NCI-H2107 treated with DMSO at 0.1 percent for 48 hours (cell line): ENCODE measurements around the gene ALDH9A1.
"Not testable (repeated sequence)": the region's sequence is repeated elsewhere in the genome, so short reads cannot be mapped to it uniquely, and the experiment has no call there.

Experiments
- DNase-seq: peaks from one replicate; lab custom pipeline; 2025; ENCODE audit not compliant: unreplicated experiment; lab: John Stamatoyannopoulos, UW

Gene ALDH9A1

GRCh38 chr1:165688046-165688445 is 10.3 kb downstream of the ALDH9A1 start:
- DNase-seq = no peak

DNA sequence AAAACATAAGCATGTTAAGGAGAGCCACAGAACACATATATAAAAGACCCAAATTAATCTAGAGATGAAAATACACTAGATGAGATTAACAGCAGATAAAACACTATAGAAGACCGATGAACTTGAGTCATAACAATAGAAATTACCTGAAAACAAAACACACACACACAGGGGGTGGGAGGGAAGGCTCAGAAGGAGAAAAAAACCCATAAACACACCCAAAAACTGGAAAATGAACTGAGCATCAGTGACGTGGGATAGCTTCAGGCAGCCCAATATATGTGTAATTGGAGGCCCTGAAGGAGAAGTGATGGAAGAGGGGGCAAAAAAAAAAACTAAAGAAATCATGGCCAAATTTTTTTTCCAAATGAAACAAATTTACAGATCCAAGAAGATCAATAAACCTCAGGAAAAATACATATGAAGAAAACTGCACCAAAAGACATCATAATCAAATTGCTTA is 11.4 kb downstream of the ALDH9A1 start:
- no peak for DNase-seq

GRCh38 chr1:165686121-165686970 is 12.0 kb downstream of the ALDH9A1 start:
- no peak for DNase-seq

- DNase-seq = no peak
These were observed 14.4 kb downstream of the ALDH9A1 start for GRCh38 chr1:165683848-165684485.

DNA sequence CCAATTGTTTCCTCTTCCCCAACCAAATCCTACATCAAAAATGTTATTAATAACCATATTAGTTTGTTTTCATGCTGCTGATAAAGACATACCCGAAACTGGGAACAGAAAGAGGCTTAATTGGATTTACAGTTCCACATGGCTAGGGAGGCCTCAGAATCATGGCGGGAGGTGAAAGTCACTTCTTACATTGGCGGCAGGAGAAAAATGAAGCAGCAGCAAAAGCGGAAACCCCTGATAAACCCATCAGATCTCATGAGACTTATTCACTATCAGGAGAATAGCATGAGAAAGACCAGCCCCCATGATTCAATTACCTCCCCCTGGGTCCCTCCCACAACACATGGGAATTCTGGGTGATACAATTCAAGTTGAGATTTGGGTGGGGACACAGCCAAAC is 17.6 kb downstream of the ALDH9A1 start:
- DNase-seq = not testable (repeated sequence)

GRCh38 chr1:165680303-165680702 is 18.1 kb downstream of the ALDH9A1 start:
- no peak for DNase-seq

DNA sequence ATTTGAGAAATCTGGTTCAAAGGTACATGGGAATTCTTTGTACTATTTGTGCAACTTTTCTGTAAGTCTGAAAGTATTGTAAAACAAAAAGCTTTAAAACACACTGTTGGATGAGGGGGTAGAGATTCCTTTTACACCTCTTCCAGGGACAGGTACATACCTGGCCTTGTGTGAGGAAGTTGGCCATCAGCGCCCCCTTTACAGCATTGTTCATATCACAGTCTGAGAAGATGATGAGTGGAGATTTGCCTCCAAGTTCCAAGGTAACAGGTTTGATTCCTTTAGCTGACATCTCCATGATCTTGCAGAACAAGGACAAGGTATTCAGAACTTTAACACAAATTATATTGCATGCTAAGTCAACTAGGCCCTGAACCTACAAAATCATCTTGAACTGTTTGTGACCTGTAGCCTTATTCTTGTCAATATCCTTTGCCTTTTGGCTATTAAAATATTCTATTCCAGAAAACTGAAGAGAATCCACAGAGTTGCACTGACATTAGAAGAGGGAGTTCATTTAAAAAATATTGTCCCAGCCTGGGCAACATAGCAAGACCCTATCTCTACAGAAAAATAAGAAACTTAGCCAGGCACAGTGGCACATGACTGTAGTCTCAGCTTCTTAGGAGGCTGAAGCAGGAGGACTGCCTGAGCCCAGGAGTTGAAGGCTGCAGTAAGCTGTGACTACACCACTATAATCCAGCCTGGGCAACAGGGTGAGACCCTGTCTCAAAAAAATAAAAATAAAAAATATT is 18.9 kb downstream of the ALDH9A1 start:
- no peak for DNase-seq

DNA sequence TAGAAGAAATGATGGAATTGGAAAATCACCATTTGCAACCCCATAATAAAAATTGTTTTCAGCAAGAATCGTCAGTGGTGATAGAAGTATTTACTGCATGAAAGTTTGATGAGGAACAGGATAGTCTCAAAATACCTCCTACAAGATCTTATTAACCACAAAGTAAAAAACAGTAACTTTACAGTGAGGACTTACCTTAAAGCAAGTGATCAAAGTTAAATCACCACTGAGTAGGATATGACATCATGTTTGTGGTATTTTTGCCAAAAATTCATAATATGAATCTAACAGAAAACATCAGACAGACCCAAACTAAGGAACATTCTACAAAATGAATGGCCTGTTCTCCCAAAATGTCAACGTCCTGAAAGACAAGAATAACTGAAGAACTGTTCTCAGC is 19.9 kb downstream of the ALDH9A1 start:
- DNase-seq = no peak

- DNase-seq = no peak
These were observed 22.6 kb downstream of the ALDH9A1 start for GRCh38 chr1:165675794-165676193.

DNA sequence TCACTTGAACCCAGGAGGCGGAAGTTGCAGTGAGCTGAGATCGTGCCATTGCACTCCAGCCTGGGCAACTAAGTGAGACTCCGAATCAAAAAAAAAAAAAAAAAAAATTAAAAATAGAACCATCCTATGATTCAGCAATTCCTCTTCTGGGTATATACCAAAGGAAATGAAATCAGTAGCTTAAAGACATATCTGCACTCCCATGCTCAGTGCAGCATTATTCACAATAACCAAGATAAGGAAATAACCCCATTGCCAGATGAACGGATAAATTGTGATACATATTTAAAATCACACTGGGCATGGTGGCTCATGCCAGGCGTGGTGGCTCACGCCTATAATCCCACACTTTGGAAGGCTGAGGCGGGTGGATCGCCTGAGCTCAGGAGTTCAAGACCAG is 23.8 kb downstream of the ALDH9A1 start:
- no peak for DNase-seq

- DNase-seq = no peak
These were observed 26.8 kb downstream of the ALDH9A1 start for GRCh38 chr1:165671526-165671925.

DNA sequence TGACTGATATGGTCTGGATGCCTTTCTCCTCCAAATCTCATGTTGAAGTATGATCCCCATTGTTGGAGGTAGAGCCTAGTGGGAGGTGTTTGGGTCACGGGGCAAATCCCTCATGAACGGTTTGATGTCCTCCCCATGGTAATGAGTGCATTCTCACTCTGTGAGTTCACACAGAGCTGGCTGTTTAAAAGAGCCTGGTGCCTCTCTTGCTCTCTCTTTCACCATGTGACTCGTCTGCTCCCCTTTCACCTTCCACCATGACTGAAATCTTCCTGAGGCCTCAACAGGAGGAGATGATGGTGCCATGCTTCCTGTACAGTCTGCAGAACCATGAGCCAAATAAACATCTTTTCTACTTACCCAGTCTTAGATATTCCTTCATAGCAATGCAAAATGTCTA is 30.2 kb downstream of the ALDH9A1 start:
- DNase-seq = no peak

GRCh38 chr1:165666152-165666825 is 32.1 kb downstream of the ALDH9A1 start:
- no peak for DNase-seq

DNA sequence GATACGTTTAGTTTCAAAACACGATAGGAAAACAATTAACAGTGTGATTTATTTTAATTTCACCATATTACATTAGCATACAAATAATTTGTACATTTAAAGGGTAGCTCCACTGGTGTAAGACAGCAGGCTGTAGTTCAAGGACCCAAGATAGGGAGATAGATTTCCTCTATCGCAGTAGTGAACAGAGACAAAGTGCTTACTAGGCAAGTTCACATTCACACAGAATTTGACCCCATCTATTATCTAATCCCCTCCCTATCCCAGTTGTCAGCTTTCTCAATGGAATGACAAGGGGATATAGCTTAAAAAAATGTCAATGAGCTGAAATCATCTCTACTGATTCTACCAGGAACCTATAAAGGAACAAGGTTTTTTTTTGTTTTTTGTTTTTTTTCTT is 36.2 kb downstream of the ALDH9A1 start:
- no peak for DNase-seq

DNA sequence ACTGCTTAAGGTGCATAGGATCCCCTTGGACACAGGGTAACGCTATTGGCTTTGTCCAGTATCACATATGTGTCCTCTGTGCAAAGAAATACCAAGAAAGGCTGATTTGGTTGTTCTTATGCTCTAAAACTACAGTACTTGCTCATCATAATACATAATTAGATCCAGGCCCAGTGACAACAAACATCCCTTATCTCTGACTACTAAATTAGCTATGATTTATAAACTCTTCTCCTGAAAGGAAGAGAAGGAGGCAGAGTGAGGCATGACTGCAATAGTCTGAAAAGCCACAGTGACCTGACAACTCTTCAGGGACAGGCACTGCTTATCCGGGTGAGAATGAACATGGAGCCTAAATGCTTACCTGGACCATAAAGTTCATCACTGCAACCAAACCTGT is 36.7 kb downstream of the ALDH9A1 start:
- DNase-seq = no peak

GRCh38 chr1:165659581-165659895 is 38.8 kb downstream of the ALDH9A1 start:
- no peak for DNase-seq

DNA sequence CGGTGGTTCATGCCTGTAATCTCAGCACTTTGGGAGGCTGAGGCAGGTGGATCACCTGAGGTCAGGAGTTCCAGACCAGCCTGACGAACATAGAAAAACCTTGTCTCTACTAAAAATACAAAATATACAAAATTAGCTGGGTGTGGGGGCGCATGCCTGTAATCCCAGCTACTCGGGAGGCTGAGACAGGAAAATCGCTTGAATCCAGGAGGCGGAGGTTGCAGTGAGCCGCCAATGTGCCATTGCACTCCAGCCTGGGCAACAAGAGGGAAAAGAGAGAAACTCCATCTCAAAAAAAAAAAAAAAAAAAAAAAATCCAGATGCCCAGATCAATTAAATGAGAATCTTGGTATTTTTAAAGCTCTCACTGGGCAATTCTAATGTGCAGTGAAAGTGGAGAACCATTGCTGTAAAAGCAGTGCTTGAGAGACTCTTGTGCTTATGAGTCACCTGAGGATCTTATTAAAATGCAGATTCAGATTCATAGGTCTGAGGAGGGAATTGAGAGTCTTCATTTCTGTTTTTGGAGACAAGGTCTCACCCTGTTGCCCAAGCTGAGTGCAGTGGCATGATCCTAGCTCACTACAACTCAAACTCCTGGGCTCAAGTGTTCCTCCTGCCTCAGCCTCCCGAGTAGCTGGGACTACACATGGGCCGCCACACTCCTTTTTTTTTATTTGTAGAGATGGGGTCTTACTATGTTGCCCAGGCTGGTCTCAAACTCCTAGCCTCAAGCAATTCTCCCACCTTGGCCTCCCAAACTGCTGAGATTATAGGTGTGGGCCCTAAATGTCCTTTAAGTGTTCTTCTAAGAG is 39.4 kb downstream of the ALDH9A1 start:
- DNase-seq = not testable (repeated sequence)

DNA sequence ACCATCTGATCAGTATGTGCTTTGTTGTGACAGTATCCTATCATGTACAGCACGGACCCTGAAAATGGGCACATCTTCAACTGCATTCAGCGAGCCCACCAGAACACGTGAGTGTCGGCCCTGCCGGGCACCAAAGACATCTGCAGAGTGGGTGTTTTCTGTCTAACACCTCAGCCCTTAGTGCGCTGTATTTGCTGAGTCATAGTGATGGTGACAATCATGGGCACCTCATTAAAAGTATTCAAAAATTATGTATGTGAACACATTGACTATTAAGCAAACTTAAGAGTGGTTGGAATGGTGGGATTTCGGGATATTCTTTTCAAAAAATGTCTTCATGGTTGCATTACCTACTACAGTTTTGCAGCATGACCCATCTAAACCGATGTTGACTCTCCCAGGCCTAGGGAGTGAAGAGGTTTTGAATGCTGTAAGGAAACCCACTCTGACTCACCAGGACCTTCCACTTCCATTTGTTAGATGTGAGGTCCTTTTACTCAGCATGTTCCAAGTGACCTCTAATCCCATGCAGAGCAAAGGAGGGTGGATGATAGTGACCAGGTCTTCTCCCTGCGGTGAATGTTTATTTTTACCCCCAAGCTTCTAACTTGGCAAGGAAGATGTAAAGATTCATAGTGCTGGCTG is 47.3 kb downstream of the ALDH9A1 start:
- no peak for DNase-seq

DNA sequence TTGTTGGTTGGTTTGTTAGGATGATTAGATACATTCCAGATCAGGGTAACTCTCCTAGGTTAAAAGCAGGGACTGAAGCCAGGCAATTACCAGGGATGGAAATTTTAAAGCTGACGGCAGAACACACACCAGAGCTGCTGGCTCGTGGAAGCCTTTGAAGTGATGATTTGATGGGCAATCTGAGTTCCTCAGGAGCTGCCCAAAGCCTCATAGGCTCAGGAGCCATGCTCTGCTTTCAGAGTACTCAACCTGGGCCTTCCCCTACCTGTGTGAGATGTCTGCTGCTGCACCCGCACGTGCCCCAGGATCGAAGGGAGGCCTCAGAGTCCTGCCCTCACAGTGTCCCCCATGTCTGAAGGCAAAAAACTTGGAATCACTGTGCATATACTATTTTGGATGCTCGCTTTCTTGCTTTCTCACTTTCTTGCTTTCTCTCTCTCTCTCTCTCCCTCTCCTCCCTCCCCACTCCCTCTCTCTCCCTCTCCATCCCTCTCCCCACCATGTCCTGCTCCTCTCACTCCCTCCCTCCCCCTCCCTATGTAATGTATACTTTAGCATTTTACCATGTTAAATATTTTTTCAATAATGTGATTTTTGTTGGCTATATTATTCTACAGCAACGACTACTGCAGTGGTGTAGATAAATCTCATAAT is 49.3 kb downstream of the ALDH9A1 start:
- DNase-seq = no peak

DNA sequence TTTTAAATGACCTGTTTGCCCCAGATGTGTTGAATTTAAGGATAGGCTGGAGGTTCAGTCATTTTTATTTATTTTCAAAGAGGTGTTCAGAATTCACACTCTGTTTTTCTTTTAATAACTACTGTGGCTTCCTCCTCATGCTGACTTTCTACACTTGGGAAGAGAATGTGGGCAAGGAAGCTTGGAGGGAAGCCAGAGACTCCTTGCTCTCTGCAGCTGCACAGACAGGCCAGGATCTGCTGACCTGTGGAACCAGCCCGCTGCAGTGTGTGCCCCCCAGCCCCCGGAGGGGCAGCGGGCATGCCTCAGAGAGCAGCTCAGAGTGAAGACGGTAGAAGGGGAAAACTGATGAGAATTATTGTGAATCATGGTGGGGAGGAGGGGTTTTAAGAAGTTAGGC is 50.4 kb downstream of the ALDH9A1 start:
- DNase-seq = no peak
